ENCODE data around the gene TNNT3.
"Not testable (repeated sequence)": the region's sequence is repeated elsewhere in the genome, so short reads cannot be mapped to it uniquely, and the experiment has no call there.

TNNT3 gene

GRCh38 chr11:1875093-1875850 is 44.2 kb upstream of the TNNT3 start:
- peak; percentile 35 for DNase-seq (ENCODE audit: low read depth)

DNA sequence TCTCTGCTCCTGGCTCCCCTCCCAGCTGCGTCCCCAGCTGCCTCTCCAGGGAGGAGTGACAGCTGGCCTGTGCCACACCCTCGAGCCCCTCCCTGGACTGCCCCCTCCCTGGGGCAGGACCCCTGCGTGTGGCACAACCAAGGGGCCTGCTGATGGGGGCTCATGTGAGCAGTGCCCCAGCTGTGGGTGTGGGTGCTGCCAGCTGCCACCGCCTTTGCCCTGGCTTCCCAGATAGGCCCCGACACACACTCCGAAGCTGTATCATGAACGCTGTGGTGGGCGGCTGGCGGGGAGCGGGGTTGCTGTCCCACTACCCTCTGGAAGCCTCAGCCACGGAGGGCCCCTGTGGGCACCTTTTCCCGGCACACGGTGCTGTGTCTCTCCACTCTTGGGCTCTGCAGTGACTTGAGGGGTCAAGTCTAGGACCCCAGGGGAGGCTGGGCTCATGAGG is 43.6 kb upstream of the TNNT3 start:
- H3K4me3 ChIP-seq (ENCODE audit: control insufficient read depth, low read depth, low read length) = peak overlapping the region; percentile 20
- DNase-seq (ENCODE audit: low read depth) = not testable (repeated sequence)

More at GRCh38 chr11:1875093-1875850, 44.2 kb upstream of the TNNT3 start:
- H3K4me3 ChIP-seq (ENCODE audit: control insufficient read depth, low read depth, low read length) = no peak overlapping the region
- TF ChIP-seq CTCF (conservative IDR thresholded peaks at IDR 0.05; ENCODE audit: control insufficient read depth, insufficient read depth, low read depth, low read length) = no peak

- peak overlapping the region; percentile 20 for H3K4me3 ChIP-seq (ENCODE audit: control insufficient read depth, low read depth, low read length)
- peak; percentile 61 for TF ChIP-seq CTCF (conservative IDR thresholded peaks at IDR 0.05; ENCODE audit: control insufficient read depth, insufficient read depth, low read depth, low read length)
- peak; percentile 86 for DNase-seq (ENCODE audit: low read depth)
Measured at GRCh38 chr11:1876361-1877063, 43.0 kb upstream of the TNNT3 start.

- no peak overlapping the region for H3K4me3 ChIP-seq (ENCODE audit: control insufficient read depth, low read depth, low read length)
- DNase-seq (ENCODE audit: low read depth) = peak; percentile 64
- TF ChIP-seq CTCF (conservative IDR thresholded peaks at IDR 0.05; ENCODE audit: control insufficient read depth, insufficient read depth, low read depth, low read length) = no peak
Measured at GRCh38 chr11:1877211-1878136, 42.0 kb upstream of the TNNT3 start.

- no peak for TF ChIP-seq CTCF (conservative IDR thresholded peaks at IDR 0.05; ENCODE audit: control insufficient read depth, insufficient read depth, low read depth, low read length)
- no peak overlapping the region for H3K4me3 ChIP-seq (ENCODE audit: control insufficient read depth, low read depth, low read length)
- DNase-seq (ENCODE audit: low read depth) = no peak
Measured at GRCh38 chr11:1878137-1879031, 41.1 kb upstream of the TNNT3 start.

DNA sequence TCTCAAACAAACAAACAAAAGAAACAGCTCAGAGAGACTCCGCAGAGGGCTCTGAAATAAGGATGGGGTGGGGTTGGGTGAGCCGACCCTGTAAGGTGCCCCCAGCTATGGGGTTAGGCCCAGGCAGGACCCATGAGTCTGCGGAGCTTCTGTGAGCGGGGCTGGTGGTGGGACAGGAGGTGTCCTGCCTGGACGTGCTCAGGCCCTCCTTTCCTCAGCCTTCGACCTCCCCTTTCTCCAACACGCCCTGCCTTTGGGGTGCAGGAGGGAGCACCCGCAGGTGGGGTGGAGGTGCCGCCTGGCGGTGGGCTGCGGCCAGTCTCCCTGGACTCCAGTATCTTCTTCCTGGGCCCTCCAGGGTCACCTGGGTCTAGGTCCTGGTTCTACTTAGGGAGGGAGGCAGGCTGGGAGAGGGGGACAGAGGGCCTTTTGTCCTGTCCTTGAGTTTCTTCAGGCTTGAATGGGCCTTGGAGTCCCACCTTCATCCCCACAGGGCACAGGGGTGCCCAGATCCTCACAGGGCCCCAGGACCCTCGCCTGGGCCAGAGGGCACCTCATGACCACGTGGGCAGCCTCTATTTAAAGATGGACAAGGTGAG is 40.1 kb upstream of the TNNT3 start:
- TF ChIP-seq CTCF (conservative IDR thresholded peaks at IDR 0.05; ENCODE audit: control insufficient read depth, insufficient read depth, low read depth, low read length) = no peak
- no peak overlapping the region for H3K4me3 ChIP-seq (ENCODE audit: control insufficient read depth, low read depth, low read length)
- DNase-seq (ENCODE audit: low read depth) = no peak
